H9 (cell line): Measurements from ENCODE around the gene LARP4. TPM values are rescaled to one million over a fixed set of nuclear protein-coding genes. Genes with fewer than 3 reads are reported as not detected.

ENCODE experiments used
- DNase-seq: peaks from one replicate; pipeline ENCODE4 v3.0.0-alpha.2; 2017
- H2AFZ ChIP-seq: one replicate; pipeline ENCODE4 v1.6.1; 2013; ENCODE audit warnings: mild to moderate bottlenecking, low read length, control low read depth, moderate library complexity
- H2AK5ac ChIP-seq: 2 replicates; pipeline ENCODE4 v1.6.1; 2013; ENCODE audit warnings: low read length, control low read depth, mixed read lengths; ENCODE audit not compliant: insufficient read length
- H2BK120ac ChIP-seq: one replicate; pipeline ENCODE4 v1.6.1; 2013; ENCODE audit warnings: low read depth, mild to moderate bottlenecking, low read length, control low read depth, inconsistent platforms; ENCODE audit not compliant: poor library complexity, severe bottlenecking
- H2BK12ac ChIP-seq: 2 replicates; pipeline ENCODE4 v1.6.1; 2013; ENCODE audit warnings: low read length, control low read depth, mixed read lengths, low read depth; ENCODE audit not compliant: insufficient read length
- H2BK15ac ChIP-seq: 2 replicates; pipeline ENCODE4 v1.6.1; 2013; ENCODE audit warnings: low read depth, low read length, control low read depth
- H2BK20ac ChIP-seq: one replicate; pipeline ENCODE4 v1.6.1; 2013; ENCODE audit warnings: low read depth, mild to moderate bottlenecking, low read length, control low read depth, inconsistent platforms; ENCODE audit not compliant: poor library complexity, severe bottlenecking
- H2BK5ac ChIP-seq: 2 replicates; pipeline ENCODE4 v1.6.1; 2013; ENCODE audit warnings: low read length, control low read depth, mixed read lengths; ENCODE audit not compliant: insufficient read length
- H3K14ac ChIP-seq: 2 replicates; pipeline ENCODE4 v1.6.1; 2013; ENCODE audit warnings: low read length, control low read depth; ENCODE audit not compliant: insufficient read depth
- H3K18ac ChIP-seq: 2 replicates; pipeline ENCODE4 v1.6.1; 2013; ENCODE audit warnings: low read depth, mild to moderate bottlenecking, mixed read lengths, low read length, control low read depth; ENCODE audit not compliant: insufficient read length
- H3K23ac ChIP-seq: 2 replicates; pipeline ENCODE4 v1.6.1; 2013; ENCODE audit warnings: low read length, control low read depth, mixed read lengths, low read depth; ENCODE audit not compliant: insufficient read length
- H3K23me2 ChIP-seq: 2 replicates; pipeline ENCODE4 v1.6.1; 2013; ENCODE audit warnings: low read depth, mild to moderate bottlenecking, mixed read lengths, low read length, control low read depth; ENCODE audit not compliant: insufficient read length, poor library complexity, severe bottlenecking
- H3K27ac ChIP-seq: 2 replicates; pipeline ENCODE4 v1.5.1; 2013; ENCODE audit warnings: low read length, control low read depth, mixed read lengths, low read depth; ENCODE audit not compliant: insufficient read length
- H3K27me3 ChIP-seq: 2 replicates; pipeline ENCODE4 v1.6.1; 2013; ENCODE audit warnings: low read length, control low read depth, inconsistent platforms; ENCODE audit not compliant: insufficient read depth
- H3K4ac ChIP-seq: 2 replicates; pipeline ENCODE4 v1.6.1; 2013; ENCODE audit warnings: low read depth, mild to moderate bottlenecking, control low read depth, inconsistent platforms, low read length, moderate library complexity
- H3K4me1 ChIP-seq: 2 replicates; pipeline ENCODE4 v1.6.1; 2013; ENCODE audit warnings: low read length, control low read depth, inconsistent platforms; ENCODE audit not compliant: insufficient read depth
- H3K4me2 ChIP-seq: 2 replicates; pipeline ENCODE4 v1.6.1; 2013; ENCODE audit warnings: low read length, control low read depth, mixed read lengths; ENCODE audit not compliant: insufficient read length, insufficient read depth
- H3K56ac ChIP-seq: 2 replicates; pipeline ENCODE4 v1.6.1; 2013; ENCODE audit warnings: low read depth, mild to moderate bottlenecking, mixed read lengths, low read length, control low read depth; ENCODE audit not compliant: insufficient read length
- H3K79me1 ChIP-seq: 2 replicates; pipeline ENCODE4 v1.6.1; 2013; ENCODE audit warnings: low read depth, mild to moderate bottlenecking, moderate library complexity, low read length, control low read depth, inconsistent platforms; ENCODE audit not compliant: insufficient read depth, poor library complexity, severe bottlenecking
- H3K79me2 ChIP-seq: 2 replicates; pipeline ENCODE4 v1.6.1; 2013; ENCODE audit warnings: low read length, control low read depth, inconsistent platforms; ENCODE audit not compliant: insufficient read depth
- H3K9ac ChIP-seq: 2 replicates; pipeline ENCODE4 v1.6.1; 2013; ENCODE audit warnings: low read length, control low read depth, mixed read lengths; ENCODE audit not compliant: insufficient read length; ENCODE audit errors: extremely low read depth
- H3K9me3 ChIP-seq: one replicate; pipeline ENCODE4 v1.6.1; 2013; ENCODE audit warnings: low read depth, low read length, inconsistent platforms; ENCODE audit not compliant: control insufficient read depth
- H3T11ph ChIP-seq: one replicate; pipeline ENCODE4 v1.6.1; 2013; ENCODE audit warnings: mild to moderate bottlenecking, low read length, control low read depth, inconsistent platforms
- H4K20me1 ChIP-seq: one replicate; pipeline ENCODE4 v1.6.1; 2013; ENCODE audit not compliant: control insufficient read depth, insufficient read length, insufficient read depth
- H4K5ac ChIP-seq: 2 replicates; pipeline ENCODE4 v1.6.1; 2013; ENCODE audit warnings: low read depth, mild to moderate bottlenecking, mixed read lengths, low read length, control low read depth; ENCODE audit not compliant: insufficient read length
- H4K8ac ChIP-seq: replicated peaks from 2 replicates; pipeline ENCODE4 v1.6.1; 2013; ENCODE audit warnings: low read length, control low read depth, mixed read lengths, low read depth; ENCODE audit not compliant: insufficient read length
- H4K91ac ChIP-seq: 2 replicates; pipeline ENCODE4 v1.6.1; 2013; ENCODE audit warnings: low read depth, mild to moderate bottlenecking, moderate library complexity, mixed read lengths, low read length, control low read depth; ENCODE audit not compliant: insufficient read length
- H3K27ac Mint-ChIP-seq, 3 experiments: 2 replicates in 2 of 3; 3 replicates in 1 of 3; pipeline ENCODE4 v1.8.0; 2020 to 2021; ENCODE audit warnings: mixed read lengths in 3 of 3, mild to moderate bottlenecking in 1 of 3, moderate library complexity in 1 of 3
- H3K27me3 Mint-ChIP-seq: 2 replicates; pipeline ENCODE4 v1.8.0; 2021; ENCODE audit warnings: low read depth, mild to moderate bottlenecking, moderate library complexity, mixed read lengths
- H3K36me3 Mint-ChIP-seq, 3 experiments: 2 replicates in 2 of 3; 3 replicates in 1 of 3; pipeline ENCODE4 v1.8.0; 2020 to 2021; ENCODE audit warnings: low read depth in 3 of 3, mixed read lengths in 3 of 3; ENCODE audit not compliant: insufficient read depth in 1 of 3
- H3K4me1 Mint-ChIP-seq, 2 experiments: 2 replicates each; pipeline ENCODE4 v1.8.0; 2020; ENCODE audit warnings: mixed read lengths in 2 of 2
- H3K4me3 Mint-ChIP-seq, 2 experiments: 2 replicates in 1 of 2; 3 replicates in 1 of 2; pipeline ENCODE4 v1.8.0; 2020 to 2021; ENCODE audit warnings: mild to moderate bottlenecking in 2 of 2, mixed read lengths in 2 of 2, moderate library complexity in 1 of 2
- H3K9me3 Mint-ChIP-seq, 2 experiments: 2 replicates in 1 of 2; 3 replicates in 1 of 2; pipeline ENCODE4 v1.8.0; 2020; ENCODE audit warnings: mild to moderate bottlenecking in 2 of 2, mixed read lengths in 2 of 2, moderate library complexity in 1 of 2
- CTCF ChIP-seq: fragments of 200-600 bp; sonication (generic); conservative IDR thresholded peaks from 3 replicates; pipeline ENCODE4 v1.8.0; 2021; ENCODE audit warnings: antibody characterized with exemption, mild to moderate bottlenecking
- WGBS: extraction: QIAGEN DNeasy Blood & Tissue Kit; methylation state at CpG from one replicate; pipeline ENCODE4 v1.1.7; 2013; ENCODE audit warnings: missing lambda C conversion rate, low lambda C conversion rate, mixed read lengths; ENCODE audit not compliant: insufficient read length; ENCODE audit errors: extremely low coverage; 5-methylcytosine and 5-hydroxymethylcytosine counted together
- total RNA-seq: library from RNA; stranded (reverse); gene quantifications from 2 replicates; pipeline ENCODE4 v1.2.1, GENCODE V29; 2021

Gene LARP4
- total RNA-seq, 1 experiment from 2014 or later = 82.3 TPM

DNA sequence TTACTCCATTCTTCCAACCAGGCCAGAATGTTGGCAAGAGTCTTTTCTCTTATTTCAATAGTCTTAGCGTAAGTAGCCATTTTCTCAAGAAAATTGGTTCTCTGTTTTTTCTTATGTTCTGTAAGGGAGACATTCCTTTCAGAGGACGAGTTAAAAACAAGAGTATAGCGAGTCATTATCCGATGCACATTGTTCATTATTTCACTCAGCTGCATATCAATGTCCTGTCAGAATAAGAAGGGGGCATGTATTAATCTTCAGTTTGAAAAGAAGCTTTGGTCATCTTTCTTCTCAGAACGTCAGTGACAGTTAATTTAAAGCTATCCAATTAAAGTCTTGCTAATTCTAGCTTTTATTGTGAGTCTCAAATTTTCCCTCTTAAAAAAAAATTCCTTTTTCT is 37.5 kb upstream of the LARP4 start:
- TF ChIP-seq CTCF = no peak
- Histone ChIP-seq H3K23ac (no peak overlapping the region), H4K91ac (no peak overlapping the region), H4K5ac (no peak overlapping the region), H3K18ac (no peak overlapping the region), H2BK20ac (no peak overlapping the region), H2AFZ (no peak overlapping the region), H3K14ac (no peak overlapping the region), H3K9ac (no peak overlapping the region), H2BK5ac (no peak overlapping the region), H4K20me1 (no peaks in the 10 kb centered on the region), H3K79me1 (no peaks in the 10 kb centered on the region), H3K23me2 (no peaks in the 10 kb centered on the region), H3K79me2 (no peaks in the 10 kb centered on the region), H3K4me2 (no peak overlapping the region), H3K4me1 (no peaks in the 10 kb centered on the region), H2BK12ac (no peak overlapping the region), H3K9me3 (no peaks in the 10 kb centered on the region), H2BK15ac (no peak overlapping the region), H2AK5ac (no peak overlapping the region), H2BK120ac (no peak overlapping the region), H3K27me3 (no peaks in the 10 kb centered on the region), H3T11ph (no peak overlapping the region), H3K4ac (no peak overlapping the region), H4K8ac (no peak overlapping the region), H3K56ac (no peak overlapping the region), H3K27ac (no peak overlapping the region)
- Mint-ChIP-seq H3K4me3 (no peak overlapping the region), H3K4me1 (peaks cover 0 to 5% of the 10 kb centered on the region in 2 experiments; a peak in 1 of 4 replicates), H3K36me3 (no peaks in the 10 kb centered on the region), H3K9me3 (no peaks in the 10 kb centered on the region), H3K27ac (0 out of 7 replicates have a peak overlapping the region, but pooled peaks of 1 of the 3 experiments have one; percentile 13), H3K27me3 (no peaks in the 10 kb centered on the region)
- DNase-seq = no peak
- no CpG with 5 or more reads among the region's 5 CpGs for WGBS
